H9 (cell line): ENCODE measurements around the gene PIAS1. TPM values are rescaled to one million over a fixed set of nuclear protein-coding genes. Genes with fewer than 3 reads are reported as not detected.

ENCODE experiments used
- DNase-seq: peaks from one replicate; pipeline ENCODE4 v3.0.0-alpha.2; 2017
- H2AFZ ChIP-seq: one replicate; pipeline ENCODE4 v1.6.1; 2013; ENCODE audit warnings: mild to moderate bottlenecking, low read length, control low read depth, moderate library complexity
- H2AK5ac ChIP-seq: 2 replicates; pipeline ENCODE4 v1.6.1; 2013; ENCODE audit warnings: low read length, control low read depth, mixed read lengths; ENCODE audit not compliant: insufficient read length
- H2BK120ac ChIP-seq: one replicate; pipeline ENCODE4 v1.6.1; 2013; ENCODE audit warnings: low read depth, mild to moderate bottlenecking, low read length, control low read depth, inconsistent platforms; ENCODE audit not compliant: poor library complexity, severe bottlenecking
- H2BK12ac ChIP-seq: 2 replicates; pipeline ENCODE4 v1.6.1; 2013; ENCODE audit warnings: low read length, control low read depth, mixed read lengths, low read depth; ENCODE audit not compliant: insufficient read length
- H2BK15ac ChIP-seq: 2 replicates; pipeline ENCODE4 v1.6.1; 2013; ENCODE audit warnings: low read depth, low read length, control low read depth
- H2BK20ac ChIP-seq: one replicate; pipeline ENCODE4 v1.6.1; 2013; ENCODE audit warnings: low read depth, mild to moderate bottlenecking, low read length, control low read depth, inconsistent platforms; ENCODE audit not compliant: poor library complexity, severe bottlenecking
- H2BK5ac ChIP-seq: 2 replicates; pipeline ENCODE4 v1.6.1; 2013; ENCODE audit warnings: low read length, control low read depth, mixed read lengths; ENCODE audit not compliant: insufficient read length
- H3K14ac ChIP-seq: 2 replicates; pipeline ENCODE4 v1.6.1; 2013; ENCODE audit warnings: low read length, control low read depth; ENCODE audit not compliant: insufficient read depth
- H3K18ac ChIP-seq: 2 replicates; pipeline ENCODE4 v1.6.1; 2013; ENCODE audit warnings: low read depth, mild to moderate bottlenecking, mixed read lengths, low read length, control low read depth; ENCODE audit not compliant: insufficient read length
- H3K23ac ChIP-seq: 2 replicates; pipeline ENCODE4 v1.6.1; 2013; ENCODE audit warnings: low read length, control low read depth, mixed read lengths, low read depth; ENCODE audit not compliant: insufficient read length
- H3K23me2 ChIP-seq: 2 replicates; pipeline ENCODE4 v1.6.1; 2013; ENCODE audit warnings: low read depth, mild to moderate bottlenecking, mixed read lengths, low read length, control low read depth; ENCODE audit not compliant: insufficient read length, poor library complexity, severe bottlenecking
- H3K27ac ChIP-seq: 2 replicates; pipeline ENCODE4 v1.5.1; 2013; ENCODE audit warnings: low read length, control low read depth, mixed read lengths, low read depth; ENCODE audit not compliant: insufficient read length
- H3K27me3 ChIP-seq: 2 replicates; pipeline ENCODE4 v1.6.1; 2013; ENCODE audit warnings: low read length, control low read depth, inconsistent platforms; ENCODE audit not compliant: insufficient read depth
- H3K4ac ChIP-seq: 2 replicates; pipeline ENCODE4 v1.6.1; 2013; ENCODE audit warnings: low read depth, mild to moderate bottlenecking, control low read depth, inconsistent platforms, low read length, moderate library complexity
- H3K4me1 ChIP-seq: 2 replicates; pipeline ENCODE4 v1.6.1; 2013; ENCODE audit warnings: low read length, control low read depth, inconsistent platforms; ENCODE audit not compliant: insufficient read depth
- H3K4me2 ChIP-seq: 2 replicates; pipeline ENCODE4 v1.6.1; 2013; ENCODE audit warnings: low read length, control low read depth, mixed read lengths; ENCODE audit not compliant: insufficient read length, insufficient read depth
- H3K56ac ChIP-seq: 2 replicates; pipeline ENCODE4 v1.6.1; 2013; ENCODE audit warnings: low read depth, mild to moderate bottlenecking, mixed read lengths, low read length, control low read depth; ENCODE audit not compliant: insufficient read length
- H3K79me1 ChIP-seq: 2 replicates; pipeline ENCODE4 v1.6.1; 2013; ENCODE audit warnings: low read depth, mild to moderate bottlenecking, moderate library complexity, low read length, control low read depth, inconsistent platforms; ENCODE audit not compliant: insufficient read depth, poor library complexity, severe bottlenecking
- H3K79me2 ChIP-seq: 2 replicates; pipeline ENCODE4 v1.6.1; 2013; ENCODE audit warnings: low read length, control low read depth, inconsistent platforms; ENCODE audit not compliant: insufficient read depth
- H3K9ac ChIP-seq: 2 replicates; pipeline ENCODE4 v1.6.1; 2013; ENCODE audit warnings: low read length, control low read depth, mixed read lengths; ENCODE audit not compliant: insufficient read length; ENCODE audit errors: extremely low read depth
- H3K9me3 ChIP-seq: one replicate; pipeline ENCODE4 v1.6.1; 2013; ENCODE audit warnings: low read depth, low read length, inconsistent platforms; ENCODE audit not compliant: control insufficient read depth
- H3T11ph ChIP-seq: one replicate; pipeline ENCODE4 v1.6.1; 2013; ENCODE audit warnings: mild to moderate bottlenecking, low read length, control low read depth, inconsistent platforms
- H4K20me1 ChIP-seq: one replicate; pipeline ENCODE4 v1.6.1; 2013; ENCODE audit not compliant: control insufficient read depth, insufficient read length, insufficient read depth
- H4K5ac ChIP-seq: 2 replicates; pipeline ENCODE4 v1.6.1; 2013; ENCODE audit warnings: low read depth, mild to moderate bottlenecking, mixed read lengths, low read length, control low read depth; ENCODE audit not compliant: insufficient read length
- H4K8ac ChIP-seq: replicated peaks from 2 replicates; pipeline ENCODE4 v1.6.1; 2013; ENCODE audit warnings: low read length, control low read depth, mixed read lengths, low read depth; ENCODE audit not compliant: insufficient read length
- H4K91ac ChIP-seq: 2 replicates; pipeline ENCODE4 v1.6.1; 2013; ENCODE audit warnings: low read depth, mild to moderate bottlenecking, moderate library complexity, mixed read lengths, low read length, control low read depth; ENCODE audit not compliant: insufficient read length
- H3K27ac Mint-ChIP-seq, 3 experiments: 2 replicates in 2 of 3; 3 replicates in 1 of 3; pipeline ENCODE4 v1.8.0; 2020 to 2021; ENCODE audit warnings: mixed read lengths in 3 of 3, mild to moderate bottlenecking in 1 of 3, moderate library complexity in 1 of 3
- H3K27me3 Mint-ChIP-seq: 2 replicates; pipeline ENCODE4 v1.8.0; 2021; ENCODE audit warnings: low read depth, mild to moderate bottlenecking, moderate library complexity, mixed read lengths
- H3K36me3 Mint-ChIP-seq, 3 experiments: 2 replicates in 2 of 3; 3 replicates in 1 of 3; pipeline ENCODE4 v1.8.0; 2020 to 2021; ENCODE audit warnings: low read depth in 3 of 3, mixed read lengths in 3 of 3; ENCODE audit not compliant: insufficient read depth in 1 of 3
- H3K4me1 Mint-ChIP-seq, 2 experiments: 2 replicates each; pipeline ENCODE4 v1.8.0; 2020; ENCODE audit warnings: mixed read lengths in 2 of 2
- H3K4me3 Mint-ChIP-seq, 2 experiments: 2 replicates in 1 of 2; 3 replicates in 1 of 2; pipeline ENCODE4 v1.8.0; 2020 to 2021; ENCODE audit warnings: mild to moderate bottlenecking in 2 of 2, mixed read lengths in 2 of 2, moderate library complexity in 1 of 2
- H3K9me3 Mint-ChIP-seq, 2 experiments: 2 replicates in 1 of 2; 3 replicates in 1 of 2; pipeline ENCODE4 v1.8.0; 2020; ENCODE audit warnings: mild to moderate bottlenecking in 2 of 2, mixed read lengths in 2 of 2, moderate library complexity in 1 of 2
- WGBS: extraction: QIAGEN DNeasy Blood & Tissue Kit; methylation state at CpG from one replicate; pipeline ENCODE4 v1.1.7; 2013; ENCODE audit warnings: missing lambda C conversion rate, low lambda C conversion rate, mixed read lengths; ENCODE audit not compliant: insufficient read length; ENCODE audit errors: extremely low coverage; 5-methylcytosine and 5-hydroxymethylcytosine counted together
- total RNA-seq: library from RNA; stranded (reverse); gene quantifications from 2 replicates; pipeline ENCODE4 v1.2.1, GENCODE V29; 2021
- TF ChIP-seq, protein P1 (sequence below): fragments of 200-600 bp; sonication (generic); conservative IDR thresholded peaks from 3 replicates; pipeline ENCODE4 v1.8.0; 2021; ENCODE audit warnings: antibody characterized with exemption, mild to moderate bottlenecking

PIAS1 gene
- total RNA-seq, 1 experiment from 2014 or later = 31.1 TPM

DNA sequence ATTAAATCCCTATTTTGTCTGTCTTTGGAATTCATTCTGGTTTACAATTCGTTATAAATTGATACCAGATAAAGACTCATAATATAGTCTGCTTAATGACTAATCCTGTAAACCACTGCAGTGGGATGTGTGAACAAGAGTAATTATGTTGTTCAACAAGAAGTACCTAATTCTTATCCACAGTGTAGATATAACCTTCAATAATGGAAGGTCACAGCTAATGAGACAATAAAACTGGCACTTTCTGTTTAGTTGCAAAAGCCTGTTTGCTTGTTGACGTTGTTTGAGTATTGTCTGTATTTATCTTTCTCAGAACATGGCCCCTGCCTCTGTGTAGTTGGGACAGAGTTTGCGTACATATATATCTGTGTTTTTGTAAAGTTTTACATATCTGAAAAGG, 26.7 kb downstream of the PIAS1 start:
- Histone ChIP-seq H3K27me3 (no peaks in the 10 kb centered on the region), H4K5ac (no peak overlapping the region), H3K23me2 (no peaks in the 10 kb centered on the region), H2AK5ac (no peak overlapping the region), H3K9me3 (no peaks in the 10 kb centered on the region), H3K27ac (no peak overlapping the region), H3K4me2 (no peak overlapping the region), H3K79me1 (peaks cover 1% of the 10 kb centered on the region), H3K4me1 (no peaks in the 10 kb centered on the region), H3K79me2 (peaks cover 6% of the 10 kb centered on the region; the same call in 1 of the 2 replicates), H3T11ph (no peak overlapping the region), H2BK5ac (no peak overlapping the region), H2BK15ac (no peak overlapping the region), H2BK20ac (no peak overlapping the region), H4K91ac (no peak overlapping the region), H2BK120ac (no peak overlapping the region), H3K18ac (no peak overlapping the region), H2BK12ac (no peak overlapping the region), H3K4ac (no peak overlapping the region), H4K8ac (no peak overlapping the region), H3K14ac (no peak overlapping the region), H2AFZ (no peak overlapping the region), H3K23ac (no peak overlapping the region), H3K56ac (no peak overlapping the region), H4K20me1 (no peaks in the 10 kb centered on the region), H3K9ac (no peak overlapping the region)
- Mint-ChIP-seq H3K27ac (no peak overlapping the region), H3K4me3 (no peak overlapping the region), H3K9me3 (no peaks in the 10 kb centered on the region), H3K27me3 (no peaks in the 10 kb centered on the region), H3K36me3 (no peaks in the 10 kb centered on the region), H3K4me1 (peaks cover 42 to 43% of the 10 kb centered on the region in 2 experiments)
- no peak for DNase-seq
- no CpG with 5 or more reads among the region's 3 CpGs for WGBS
- TF ChIP-seq, protein P1, sequence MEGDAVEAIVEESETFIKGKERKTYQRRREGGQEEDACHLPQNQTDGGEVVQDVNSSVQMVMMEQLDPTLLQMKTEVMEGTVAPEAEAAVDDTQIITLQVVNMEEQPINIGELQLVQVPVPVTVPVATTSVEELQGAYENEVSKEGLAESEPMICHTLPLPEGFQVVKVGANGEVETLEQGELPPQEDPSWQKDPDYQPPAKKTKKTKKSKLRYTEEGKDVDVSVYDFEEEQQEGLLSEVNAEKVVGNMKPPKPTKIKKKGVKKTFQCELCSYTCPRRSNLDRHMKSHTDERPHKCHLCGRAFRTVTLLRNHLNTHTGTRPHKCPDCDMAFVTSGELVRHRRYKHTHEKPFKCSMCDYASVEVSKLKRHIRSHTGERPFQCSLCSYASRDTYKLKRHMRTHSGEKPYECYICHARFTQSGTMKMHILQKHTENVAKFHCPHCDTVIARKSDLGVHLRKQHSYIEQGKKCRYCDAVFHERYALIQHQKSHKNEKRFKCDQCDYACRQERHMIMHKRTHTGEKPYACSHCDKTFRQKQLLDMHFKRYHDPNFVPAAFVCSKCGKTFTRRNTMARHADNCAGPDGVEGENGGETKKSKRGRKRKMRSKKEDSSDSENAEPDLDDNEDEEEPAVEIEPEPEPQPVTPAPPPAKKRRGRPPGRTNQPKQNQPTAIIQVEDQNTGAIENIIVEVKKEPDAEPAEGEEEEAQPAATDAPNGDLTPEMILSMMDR = no peak
